Adipose tissue (tissue), 3 donors: ENCODE measurements around the gene RPL3. TPM values are rescaled to one million over a fixed set of nuclear protein-coding genes. Genes with fewer than 3 reads are reported as not detected.
A peak's percentile ranks its signal among the peaks of the same experiment; 100 is the strongest.
"Not testable (repeated sequence)": the region's sequence is repeated elsewhere in the genome, so short reads cannot be mapped to it uniquely, and the experiment has no call there.

ENCODE experiments used
- H3K27ac ChIP-seq: one replicate; pipeline ENCODE4 v1.5.1; 2013; ENCODE audit warnings: low read depth, low read length
- WGBS, 3 donors: extraction: QIAGEN DNeasy Blood & Tissue Kit; methylation state at CpG; one replicate each; pipeline ENCODE4 v1.1.7; 2013; 5-methylcytosine and 5-hydroxymethylcytosine counted together
- polyA plus RNA-seq, 3 donors: library from polyadenylated mRNA; stranded (reverse); fragments of 200-250 nt; gene quantifications; one replicate each; pipeline ENCODE4 v1.2.3, GENCODE V29; 2013
- donor health status: healthy with polysubstance abuse.
- donor health status: Bipolar disorder and iron deficiency.
- donor health status: healthy.

The RPL3 gene
- 1,000 to 10,000 TPM; 3,176 to 4,324 (median 3,855) TPM for polyA plus RNA-seq

- WGBS, 3 donors = 0 to 1% (median 0%) methylated on average over 65 of the region's 65 CpGs
- peak within 1 kb of the TSS; percentile 90 for H3K27ac ChIP-seq
Measured at GRCh38 chr22:39319284-39320022, at the start of gene RPL3. TSS of gene RPL3 (minus strand) at chr22:39319623. CDS start at chr22:39319597, 26 bp downstream.

GRCh38 chr22:39369186-39369585 lies 49.8 kb upstream of the RPL3 start:
- WGBS, 3 donors = 79 to 89% (median 80%) methylated on average over 6 of the region's 6 CpGs
- H3K27ac ChIP-seq = no peak overlapping the region

GRCh38 chr22:39368461-39368911 lies 49.1 kb upstream of the RPL3 start:
- no peak overlapping the region for H3K27ac ChIP-seq
- 36 to 75% (median 37%) methylated on average over 9 of the region's 9 CpGs for whole genome bisulfite sequencing, 3 donors

DNA sequence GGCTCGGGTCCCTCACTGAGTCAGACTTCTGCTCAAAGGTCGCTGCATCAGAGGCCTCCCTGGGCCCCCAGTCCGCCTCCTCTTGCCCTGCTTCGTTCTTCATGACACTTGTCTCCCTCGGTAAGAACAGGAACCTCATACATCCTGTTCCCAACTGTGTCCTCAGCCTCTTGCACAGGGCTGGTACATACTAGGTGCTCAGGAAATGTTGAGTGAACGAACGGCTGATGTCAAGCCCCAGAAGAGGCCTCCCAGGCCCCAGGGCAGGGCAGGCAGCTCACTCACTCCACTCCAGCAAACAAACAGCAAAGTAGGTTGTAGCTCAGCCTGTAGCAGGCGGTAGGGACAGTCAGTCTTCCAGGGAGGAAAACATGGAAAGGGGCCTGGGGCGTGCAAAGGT lies 47.6 kb upstream of the RPL3 start:
- H3K27ac ChIP-seq = no peak overlapping the region
- 52 to 72% (median 62%) methylated on average over 9 of the region's 9 CpGs for WGBS, 3 donors

DNA sequence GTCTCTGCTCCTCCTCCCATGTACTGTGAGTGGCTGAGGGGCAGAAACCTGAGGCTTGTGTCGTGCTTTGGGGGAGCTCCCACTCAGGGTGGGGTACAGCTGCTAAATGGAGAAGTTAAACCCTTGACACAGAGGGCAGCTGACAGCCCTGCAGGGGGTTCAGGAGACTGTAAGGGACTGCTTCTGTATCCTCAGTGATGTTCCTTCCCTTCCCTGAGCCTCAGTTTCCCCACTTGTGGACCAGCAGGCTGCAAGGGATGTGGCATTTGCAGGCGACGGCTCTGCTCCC lies 46.0 kb upstream of the RPL3 start:
- 53 to 93% (median 60%) methylated on average over 3 of the region's 3 CpGs for WGBS, 3 donors
- no peak overlapping the region for H3K27ac ChIP-seq

DNA sequence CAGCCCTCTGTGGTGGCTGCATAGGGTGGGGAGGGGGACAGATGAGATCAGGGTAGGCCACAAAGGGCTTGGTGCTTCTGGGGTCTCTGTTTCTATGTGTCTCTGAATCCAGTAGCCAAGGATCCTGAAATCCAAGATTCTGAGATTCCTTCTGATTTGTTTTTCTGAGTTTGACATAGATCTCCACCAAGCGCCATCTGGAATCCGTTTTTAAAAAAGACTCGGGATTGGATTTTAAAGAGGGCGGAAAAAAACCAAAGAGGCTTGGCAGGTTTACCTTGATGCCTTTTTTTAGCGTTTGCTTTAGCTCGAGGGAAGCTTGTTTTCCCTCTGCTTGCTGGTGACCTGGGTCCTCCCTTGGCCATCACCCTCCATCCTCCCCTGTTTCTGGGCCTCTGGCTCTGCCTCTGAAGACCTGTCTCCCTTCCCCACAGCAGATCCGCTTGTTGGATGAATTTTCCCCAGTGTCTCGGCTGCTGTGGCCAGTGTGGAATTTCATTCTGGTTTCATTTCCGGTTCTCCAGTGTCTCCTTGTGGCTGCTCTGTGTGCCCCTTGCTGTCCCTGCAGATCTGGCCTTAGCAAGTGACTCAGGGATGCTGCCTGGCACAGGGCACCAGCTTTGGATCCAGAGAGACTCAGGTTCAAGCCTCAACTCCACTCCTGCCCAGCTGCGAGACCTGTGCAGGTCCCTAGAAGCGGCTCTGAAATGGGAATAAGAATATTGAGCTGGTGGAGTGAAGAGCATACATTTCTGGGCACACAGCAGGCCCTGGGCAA lies 45.5 kb upstream of the RPL3 start:
- no peak overlapping the region for H3K27ac ChIP-seq
- WGBS, 3 donors = 66 to 76% (median 69%) methylated on average over 11 of the region's 11 CpGs

DNA sequence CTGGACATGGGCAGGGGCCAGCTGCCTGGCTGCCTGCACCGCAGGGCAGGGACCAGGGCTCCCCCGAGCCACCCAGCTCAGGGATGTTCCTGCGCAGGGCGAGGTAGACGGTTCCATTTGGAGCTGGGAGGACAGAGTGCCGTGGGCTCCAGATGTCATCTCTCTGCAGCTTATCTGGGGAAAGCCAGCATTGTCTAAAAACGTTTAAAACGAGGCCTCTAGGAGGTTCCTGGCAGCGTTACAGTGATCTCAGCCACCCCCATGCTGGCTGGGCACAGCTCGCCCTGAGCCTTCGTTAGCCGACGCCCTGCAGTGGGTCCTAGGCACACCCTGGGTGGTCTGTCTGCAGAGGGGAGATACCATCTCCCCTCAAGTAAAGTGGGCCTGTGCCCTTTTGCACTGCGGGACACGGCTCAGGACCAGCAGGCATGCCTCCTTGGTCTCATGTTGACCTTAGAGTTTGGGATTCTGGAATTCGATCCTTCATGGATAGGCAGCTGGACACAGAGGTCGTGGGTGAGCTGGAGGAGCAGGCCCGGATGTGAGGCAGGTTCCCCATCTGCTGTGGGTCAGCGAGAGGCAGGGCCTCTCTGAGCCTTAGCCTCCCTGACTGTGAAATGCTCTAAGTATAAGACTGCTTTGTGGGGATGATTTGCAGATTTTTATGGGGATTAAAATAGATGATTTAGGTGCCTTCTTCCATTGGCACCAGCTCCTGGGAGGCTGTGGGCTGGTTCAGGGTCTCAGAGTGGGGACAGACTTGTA lies 44.5 kb upstream of the RPL3 start:
- 50 to 78% (median 55%) methylated on average over 19 of the region's 19 CpGs for WGBS, 3 donors
- H3K27ac ChIP-seq = no peak overlapping the region

DNA sequence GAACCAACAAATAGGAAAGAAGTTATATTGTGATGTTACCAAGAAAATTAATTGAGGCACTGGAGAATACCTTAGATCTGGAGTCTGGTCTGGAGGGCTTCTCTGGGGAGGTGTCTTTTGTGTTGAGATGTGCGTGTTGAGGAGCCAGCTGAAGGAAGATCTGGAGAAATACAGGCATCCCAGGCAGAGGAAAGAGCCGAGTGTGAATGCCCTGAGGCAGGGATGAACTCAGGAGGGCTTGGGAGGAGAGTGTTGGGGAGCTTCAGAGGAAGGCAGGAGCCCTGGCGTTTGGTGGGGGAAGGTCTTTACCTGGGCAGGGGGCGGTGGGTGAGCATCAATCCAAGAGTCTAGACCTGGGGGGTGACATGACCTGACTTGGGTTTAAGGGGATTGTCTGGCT lies 43.5 kb upstream of the RPL3 start:
- WGBS, 3 donors = 84 to 89% (median 89%) methylated on average over 4 of the region's 4 CpGs
- no peak overlapping the region for H3K27ac ChIP-seq

DNA sequence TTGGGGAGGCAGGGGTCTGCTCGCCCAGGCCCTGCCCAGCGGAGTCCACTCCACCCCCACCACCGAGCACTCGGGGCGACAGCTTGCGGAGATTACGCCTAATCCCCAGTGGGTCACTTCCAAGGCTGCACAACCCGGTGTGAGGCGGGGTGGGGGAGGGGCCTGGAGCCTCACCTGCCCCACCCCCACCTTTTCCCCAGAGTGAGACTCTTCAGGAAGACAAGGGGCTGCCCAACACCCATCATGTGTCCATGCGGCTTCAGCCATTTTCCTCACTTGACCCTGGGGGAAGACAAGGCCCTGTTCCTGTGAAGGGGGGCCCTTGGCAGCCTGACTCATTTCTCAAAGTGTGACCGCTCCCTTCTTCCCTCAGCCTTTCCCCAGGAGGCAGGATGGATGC lies 42.8 kb upstream of the RPL3 start:
- H3K27ac ChIP-seq = no peak overlapping the region
- 56 to 83% (median 76%) methylated on average over 11 of the region's 11 CpGs for WGBS, 3 donors

GRCh38 chr22:39361496-39361895 lies 42.1 kb upstream of the RPL3 start:
- WGBS, 3 donors = 85 to 96% (median 92%) methylated on average over 7 of the region's 7 CpGs
- H3K27ac ChIP-seq = no peak overlapping the region

GRCh38 chr22:39360674-39361413 lies 41.4 kb upstream of the RPL3 start:
- no peak overlapping the region for H3K27ac ChIP-seq

DNA sequence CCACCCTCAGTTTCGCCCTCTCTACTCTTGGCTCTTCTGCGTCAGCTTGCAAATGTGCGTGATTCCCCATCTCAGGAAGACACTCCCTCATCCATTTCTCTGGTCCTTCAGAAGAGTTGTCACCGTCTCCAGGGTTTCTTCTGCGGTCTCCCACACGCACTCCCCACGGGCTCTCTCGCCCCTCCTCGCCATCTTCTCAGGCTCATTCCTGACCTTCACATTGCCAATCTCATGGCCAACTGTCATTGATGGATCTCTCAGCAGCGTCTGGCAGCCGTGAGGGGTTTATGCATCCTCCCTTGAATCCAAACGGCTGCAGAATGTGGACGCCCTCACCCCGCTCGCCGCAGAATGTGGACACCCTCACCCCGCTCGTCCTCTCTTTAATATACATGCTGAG lies 40.8 kb upstream of the RPL3 start:
- 84 to 85% (median 84%) methylated on average over 18 of the region's 18 CpGs for WGBS, 3 donors

More at GRCh38 chr22:39360674-39361413, 41.4 kb upstream of the RPL3 start:
- 82 to 84% (median 83%) methylated on average over 14 of the region's 14 CpGs for WGBS, 3 donors

DNA sequence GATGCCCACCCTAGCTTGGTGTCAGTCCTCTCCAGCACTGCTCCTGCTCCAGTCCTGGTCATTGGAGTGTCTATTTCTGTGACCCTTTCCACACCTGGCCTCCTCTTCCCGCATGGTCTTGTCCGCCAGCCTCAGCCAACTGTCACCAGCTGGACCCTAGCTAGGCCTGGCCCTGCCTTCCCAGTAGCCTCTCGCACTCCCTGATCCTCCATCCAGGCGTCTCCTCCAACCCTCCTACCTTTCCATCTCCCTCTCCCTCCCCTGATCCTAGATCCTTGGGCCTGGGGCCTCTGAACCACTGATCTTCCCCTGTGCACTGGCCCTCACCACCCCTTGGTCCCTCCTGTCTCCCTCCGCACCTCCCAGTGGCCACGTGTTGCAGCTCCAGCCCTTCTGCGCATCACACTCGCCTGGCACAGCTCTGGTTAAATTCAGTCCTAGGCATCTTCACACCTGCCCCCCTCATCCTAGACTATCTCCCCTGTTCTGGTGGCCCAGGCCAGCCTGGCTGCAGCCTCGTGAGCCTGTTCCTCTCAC lies 40.3 kb upstream of the RPL3 start:
- no peak overlapping the region for H3K27ac ChIP-seq
- WGBS, 3 donors = 78 to 92% (median 88%) methylated on average over 9 of the region's 9 CpGs

More for the DNA sequence above, 40.8 kb upstream of the RPL3 start:
- H3K27ac ChIP-seq = no peak overlapping the region

DNA sequence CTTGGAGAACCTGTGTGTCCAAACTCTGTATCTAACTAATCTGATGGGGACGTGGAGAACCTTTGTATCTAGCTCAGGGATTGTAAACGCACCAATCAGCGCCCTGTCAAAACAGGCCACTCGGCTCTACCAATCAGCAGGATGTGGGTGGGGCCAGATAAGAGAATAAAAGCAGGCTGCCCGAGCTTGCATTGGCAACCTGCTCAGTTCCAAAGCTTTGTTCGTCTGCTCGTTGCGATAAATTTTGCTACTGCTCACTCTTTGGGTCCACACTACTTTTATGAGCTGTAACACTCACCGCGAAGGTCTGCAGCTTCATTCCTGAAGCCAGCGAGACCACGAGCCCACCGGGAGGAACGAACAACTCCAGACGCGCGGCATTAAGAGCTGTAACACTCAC lies 38.8 kb upstream of the RPL3 start:
- 83 to 89% (median 85%) methylated on average over 13 to 14 of the region's 17 CpGs for WGBS, 3 donors
- H3K27ac ChIP-seq = not testable (repeated sequence)

DNA sequence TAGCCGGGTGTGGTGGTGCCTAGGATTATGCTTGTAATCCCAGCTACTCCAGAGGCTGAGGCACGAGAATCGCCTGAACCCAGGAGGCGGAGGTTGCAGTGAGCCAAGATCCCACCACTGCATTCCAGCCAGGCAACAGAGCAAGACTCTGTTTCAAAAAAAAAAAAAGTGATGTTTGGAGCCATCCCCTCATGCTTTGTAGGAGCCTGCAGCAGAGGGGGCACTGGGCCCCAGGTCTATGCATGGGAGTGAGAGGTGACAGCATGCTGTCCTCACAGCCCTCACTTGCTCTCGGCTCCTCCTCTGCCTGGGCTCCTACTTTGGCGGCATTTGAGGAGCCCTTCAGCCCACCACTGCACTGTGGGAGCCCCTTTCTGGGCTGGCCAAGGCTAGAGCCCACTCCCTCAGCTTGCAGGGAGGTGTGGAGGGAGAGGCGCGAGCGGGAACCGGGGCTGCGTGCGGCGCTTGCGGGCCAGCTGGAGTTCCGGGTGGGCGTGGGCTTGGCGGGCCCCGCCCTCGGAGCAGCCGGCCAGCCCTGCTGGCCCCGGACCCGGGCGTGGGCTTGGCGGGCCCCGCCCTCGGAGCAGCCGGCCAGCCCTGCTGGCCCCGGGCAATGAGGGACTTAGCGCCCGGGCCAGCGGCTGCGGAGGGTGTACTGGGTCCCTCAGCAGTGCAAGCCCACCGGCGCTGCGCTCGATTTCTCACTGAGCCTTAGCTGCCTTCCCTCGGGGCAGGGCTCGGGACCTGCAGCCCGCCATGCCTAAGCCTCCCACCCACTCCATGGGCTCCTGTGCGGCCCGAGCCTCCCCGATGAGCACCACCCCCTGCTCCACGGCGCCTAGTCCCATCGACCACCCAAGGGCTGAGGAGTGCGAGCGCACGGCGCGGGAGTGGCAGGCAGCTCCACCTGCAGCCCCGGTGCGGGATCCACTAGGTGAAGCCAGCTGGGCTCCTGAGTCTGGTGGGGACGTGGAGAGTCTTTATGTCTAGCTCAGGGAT lies 38.0 kb upstream of the RPL3 start:
- not testable (repeated sequence) for H3K27ac ChIP-seq
- WGBS, 3 donors = 92 to 98% (median 96%) methylated on average over 26 to 37 of the region's 53 CpGs

GRCh38 chr22:39356464-39356863 lies 37.0 kb upstream of the RPL3 start:
- 62 to 73% (median 62%) methylated on average over 5 of the region's 5 CpGs for WGBS, 3 donors
- H3K27ac ChIP-seq = no peak overlapping the region

DNA sequence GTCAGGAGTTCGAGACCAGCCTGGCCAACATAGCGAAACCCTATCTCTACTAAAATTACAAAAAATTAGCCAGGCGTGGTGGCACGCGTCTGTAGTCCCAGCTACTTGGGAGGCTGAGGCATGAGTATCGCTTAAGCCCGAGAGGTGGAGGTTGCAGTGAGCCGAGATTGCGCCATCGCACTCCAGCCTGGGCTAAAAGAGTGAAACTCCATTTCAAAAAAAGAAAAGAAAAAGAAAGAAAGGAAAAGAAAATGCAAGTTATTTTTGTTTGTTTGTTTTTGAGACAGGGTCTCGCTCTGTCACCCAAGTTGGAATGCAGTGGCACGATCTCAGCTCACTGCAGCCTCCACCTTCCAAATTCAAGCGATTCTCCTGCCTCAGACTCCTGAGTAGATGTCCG lies 36.4 kb upstream of the RPL3 start:
- 93 to 95% (median 94%) methylated on average over 13 to 14 of the region's 14 CpGs for WGBS, 3 donors
- not testable (repeated sequence) for H3K27ac ChIP-seq
